Ascending aorta (tissue), 2 donors: Measurements from ENCODE around the gene PABPN1L. TPM values are rescaled to one million over a fixed set of nuclear protein-coding genes. Genes with fewer than 3 reads are reported as not detected.

ENCODE experiments used
- DNase-seq, 2 donors: peaks; one replicate each; pipeline ENCODE4 v3.0.0-alpha.2; 2019; ENCODE audit warnings: low spot score in 2 of 2
- H3K27ac ChIP-seq, 2 donors: fragments of 200-600 bp; sonication (generic); one replicate each; pipeline ENCODE4 v1.5.1; 2016 to 2017; ENCODE audit warnings: mild to moderate bottlenecking in 1 of 2
- H3K27me3 ChIP-seq: fragments of 200-600 bp; sonication (generic); one replicate; pipeline ENCODE4 v1.5.1; 2017
- H3K36me3 ChIP-seq, 2 donors: fragments of 200-600 bp; sonication (generic); one replicate each; pipeline ENCODE4 v1.5.1; 2016
- H3K4me1 ChIP-seq, 2 donors: fragments of 200-600 bp; sonication (generic); one replicate each; pipeline ENCODE4 v1.5.1; 2016 to 2017; ENCODE audit warnings: mild to moderate bottlenecking in 1 of 2
- H3K4me3 ChIP-seq, 2 donors: fragments of 200-600 bp; sonication (generic); one replicate each; pipeline ENCODE4 v1.5.1; 2016 to 2017; ENCODE audit warnings: mild to moderate bottlenecking in 1 of 2
- H3K9me3 ChIP-seq, 2 donors: fragments of 200-600 bp; sonication (generic); one replicate each; pipeline ENCODE4 v1.5.1; 2016
- intact Hi-C: fragments of 100-400 bp; cut with DNase I; formaldehyde crosslinking; loops from one replicate; pipeline ENCODE4 v1.15.1; 2023
- total RNA-seq: library from RNA; depleted of rRNA; stranded (reverse); fragments of >200 nt; gene quantifications from one replicate; pipeline ENCODE4 v1.1.0, GENCODE V29; 2016
- TF ChIP-seq, protein P1 (sequence below), 3 experiments: fragments of 200-600 bp in 2 of 3; fragments of 450-650 bp in 1 of 3; sonication (generic) in 2 of 3; IDR thresholded peaks; one replicate each; pipeline ENCODE4 v1.5.1; 2016 to 2019; ENCODE audit warnings: antibody characterized with exemption in 3 of 3, mild to moderate bottlenecking in 1 of 3, moderate library complexity in 1 of 3

Gene PABPN1L
- total RNA-seq, 1 donor from 2014 or later = not detected

DNA sequence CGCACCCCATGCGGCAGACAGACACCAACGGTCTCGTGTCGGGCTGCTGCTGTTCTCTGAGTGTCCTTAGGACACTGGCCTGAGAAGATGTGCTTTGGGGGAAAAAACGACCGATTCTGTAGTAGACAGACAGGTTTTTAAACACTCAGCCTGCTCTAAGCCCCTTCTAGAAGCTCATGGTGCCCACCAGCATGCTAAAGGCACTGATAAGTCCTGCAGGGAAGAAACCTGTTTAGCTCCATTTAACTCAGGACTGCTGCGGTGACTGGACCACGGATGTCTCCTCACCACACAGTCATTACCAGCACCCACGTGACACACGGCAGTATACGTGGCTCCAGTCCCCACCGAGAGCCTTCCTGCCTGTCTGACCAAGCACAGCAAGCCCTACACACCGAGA, 35.7 kb downstream of the PABPN1L start:
- Histone ChIP-seq H3K4me3 (no peak overlapping the region), H3K36me3 (peaks cover 7 to 42% of the 10 kb centered on the region in 2 donors)
- TF ChIP-seq, protein P1, sequence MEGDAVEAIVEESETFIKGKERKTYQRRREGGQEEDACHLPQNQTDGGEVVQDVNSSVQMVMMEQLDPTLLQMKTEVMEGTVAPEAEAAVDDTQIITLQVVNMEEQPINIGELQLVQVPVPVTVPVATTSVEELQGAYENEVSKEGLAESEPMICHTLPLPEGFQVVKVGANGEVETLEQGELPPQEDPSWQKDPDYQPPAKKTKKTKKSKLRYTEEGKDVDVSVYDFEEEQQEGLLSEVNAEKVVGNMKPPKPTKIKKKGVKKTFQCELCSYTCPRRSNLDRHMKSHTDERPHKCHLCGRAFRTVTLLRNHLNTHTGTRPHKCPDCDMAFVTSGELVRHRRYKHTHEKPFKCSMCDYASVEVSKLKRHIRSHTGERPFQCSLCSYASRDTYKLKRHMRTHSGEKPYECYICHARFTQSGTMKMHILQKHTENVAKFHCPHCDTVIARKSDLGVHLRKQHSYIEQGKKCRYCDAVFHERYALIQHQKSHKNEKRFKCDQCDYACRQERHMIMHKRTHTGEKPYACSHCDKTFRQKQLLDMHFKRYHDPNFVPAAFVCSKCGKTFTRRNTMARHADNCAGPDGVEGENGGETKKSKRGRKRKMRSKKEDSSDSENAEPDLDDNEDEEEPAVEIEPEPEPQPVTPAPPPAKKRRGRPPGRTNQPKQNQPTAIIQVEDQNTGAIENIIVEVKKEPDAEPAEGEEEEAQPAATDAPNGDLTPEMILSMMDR (IDR thresholded peaks at IDR 0.05) = no peak

DNA sequence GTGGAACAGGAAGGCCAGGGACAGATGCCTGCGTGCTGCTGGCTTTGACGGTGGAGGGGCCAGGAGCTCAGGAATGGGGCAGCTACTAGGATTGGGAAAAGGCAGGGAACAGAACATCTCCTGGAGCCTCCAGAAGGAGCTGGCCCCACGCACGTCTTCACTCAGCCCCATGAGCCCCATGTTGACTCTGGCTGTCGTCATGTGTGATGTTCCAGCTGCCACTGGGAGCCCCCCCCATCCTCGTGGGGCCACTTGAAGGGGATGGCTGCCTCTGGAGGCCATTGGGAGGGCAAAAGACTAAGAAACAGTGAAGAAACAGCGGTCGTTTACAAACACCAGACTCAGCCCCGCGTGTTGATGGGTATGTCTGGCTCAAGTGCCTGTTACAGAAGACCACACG, 36.2 kb downstream of the PABPN1L start:
- Histone ChIP-seq H3K9me3 (no peaks in the 10 kb centered on the region), H3K27ac (no peak overlapping the region), H3K27me3 (no peaks in the 10 kb centered on the region), H3K4me1 (no peaks in the 10 kb centered on the region), H3K36me3 (peaks cover 7 to 40% of the 10 kb centered on the region in 2 donors), H3K4me3 (no peak overlapping the region)
- intact Hi-C loops = no loop called here
- TF ChIP-seq, protein P1 (IDR thresholded peaks at IDR 0.05) = no peak
- no peak for DNase-seq

More for the DNA sequence above, 35.7 kb downstream of the PABPN1L start:
- Histone ChIP-seq H3K4me1 (no peaks in the 10 kb centered on the region), H3K27me3 (no peaks in the 10 kb centered on the region), H3K9me3 (no peaks in the 10 kb centered on the region), H3K27ac (no peak overlapping the region)
- no peak for DNase-seq
- intact Hi-C loops = no loop called here

DNA sequence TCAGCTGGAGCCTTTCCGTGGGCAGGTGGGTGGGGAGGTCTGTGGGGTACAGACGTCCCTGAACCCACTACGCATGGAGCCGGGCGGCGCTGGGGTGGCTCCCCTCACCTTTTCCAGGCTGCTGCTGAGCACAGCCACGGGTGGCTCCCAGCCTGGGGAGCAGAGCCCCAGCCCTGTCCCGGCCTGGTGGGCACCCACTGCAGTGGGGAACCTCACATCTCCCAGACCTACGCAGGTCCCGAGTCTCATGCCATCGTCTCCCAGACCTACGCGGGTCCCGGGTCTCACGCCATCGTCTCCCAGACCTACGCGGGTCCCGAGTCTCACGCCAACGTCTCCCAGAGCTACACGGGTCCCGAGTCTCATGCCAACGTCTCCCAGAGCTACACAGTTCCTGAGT, 37.7 kb downstream of the PABPN1L start:
- Histone ChIP-seq H3K4me1 (no peaks in the 10 kb centered on the region), H3K27me3 (no peaks in the 10 kb centered on the region), H3K27ac (no peak overlapping the region), H3K36me3 (peaks cover 13 to 43% of the 10 kb centered on the region in 2 donors), H3K4me3 (no peak overlapping the region), H3K9me3 (no peaks in the 10 kb centered on the region)
- TF ChIP-seq, protein P1 (IDR thresholded peaks at IDR 0.05) = no peak
- intact Hi-C loops = no loop called here
- no peak for DNase-seq

DNA sequence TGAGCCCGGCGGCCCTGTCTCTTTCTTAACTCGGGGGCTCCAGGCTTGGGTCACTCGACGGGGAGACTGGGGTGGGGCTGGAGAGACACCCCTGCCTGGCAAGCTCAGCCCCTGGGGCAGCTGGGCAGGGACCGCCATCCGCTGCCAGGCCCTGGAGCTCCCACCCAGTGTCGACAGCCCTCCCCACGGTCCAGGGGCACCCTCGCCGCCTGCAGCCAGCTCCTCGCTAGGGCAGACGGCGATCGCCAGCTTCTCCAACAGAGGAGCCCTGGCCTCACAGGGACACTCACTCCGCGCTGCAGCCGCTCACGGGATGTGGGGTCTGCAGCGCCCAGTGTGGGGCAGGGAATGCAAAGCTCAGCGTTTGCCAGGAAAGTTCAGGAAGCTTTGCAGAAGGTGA, 38.7 kb downstream of the PABPN1L start:
- intact Hi-C loops = no loop called here
- no peaks in the 10 kb centered on the region for H3K9me3 ChIP-seq
- no peaks in the 10 kb centered on the region for H3K4me1 ChIP-seq
- no peaks in the 10 kb centered on the region for H3K27me3 ChIP-seq
- H3K27ac ChIP-seq = no peak overlapping the region
- DNase-seq = no peak
- no peak overlapping the region for H3K4me3 ChIP-seq
- peaks cover 15 to 49% of the 10 kb centered on the region in 2 donors for H3K36me3 ChIP-seq
- TF ChIP-seq, protein P1 (IDR thresholded peaks at IDR 0.05) = no peak

DNA sequence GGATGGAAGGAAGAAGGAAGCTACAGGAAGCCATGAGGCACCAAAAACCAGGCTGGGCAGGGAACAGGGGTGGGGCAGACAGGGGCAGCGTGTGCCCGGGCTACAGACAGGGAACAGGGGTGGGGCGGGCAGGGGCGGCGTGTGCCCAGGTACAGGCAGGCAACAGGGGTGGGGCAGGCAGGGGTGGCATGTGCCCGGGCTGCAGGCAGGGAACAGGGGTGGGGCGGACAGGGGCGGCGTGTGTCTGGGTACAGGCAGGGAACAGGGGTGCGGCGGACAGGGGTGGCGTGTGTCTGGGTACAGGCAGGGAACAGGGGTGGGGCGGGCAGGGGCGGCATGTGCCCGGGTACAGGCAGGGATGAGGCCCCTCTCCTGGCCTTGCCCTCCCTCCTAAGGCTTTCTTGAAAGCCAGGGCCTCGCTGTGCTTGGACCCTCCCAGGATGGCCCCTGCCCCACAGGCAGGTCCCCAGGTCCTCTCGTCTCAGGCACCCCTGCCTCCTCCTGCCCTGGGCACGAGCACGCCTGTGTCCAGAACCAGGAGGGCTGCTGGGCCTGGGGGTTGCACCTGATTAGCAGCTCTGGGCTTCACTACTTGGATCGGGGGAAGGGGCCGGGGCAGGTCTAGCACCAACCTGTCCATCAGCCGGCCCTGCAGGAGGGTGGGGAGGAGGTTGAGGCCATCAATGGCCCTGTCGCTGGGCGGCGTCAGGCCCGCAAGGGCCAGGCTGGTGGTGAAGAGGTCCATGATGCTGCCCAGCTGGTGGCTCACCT, 40.2 kb downstream of the PABPN1L start:
- H3K27me3 ChIP-seq = no peaks in the 10 kb centered on the region
- no peak overlapping the region for H3K27ac ChIP-seq
- no peaks in the 10 kb centered on the region for H3K4me1 ChIP-seq
- no peak overlapping the region for H3K4me3 ChIP-seq
- DNase-seq = no peak
- no peaks in the 10 kb centered on the region for H3K9me3 ChIP-seq
- intact Hi-C loops = no loop called here
- TF ChIP-seq, protein P1 (IDR thresholded peaks at IDR 0.05) = no peak
- H3K36me3 ChIP-seq = peaks cover 22 to 63% of the 10 kb centered on the region in 2 donors
